Measurements from ENCODE around the gene CREBBP.

DNA sequence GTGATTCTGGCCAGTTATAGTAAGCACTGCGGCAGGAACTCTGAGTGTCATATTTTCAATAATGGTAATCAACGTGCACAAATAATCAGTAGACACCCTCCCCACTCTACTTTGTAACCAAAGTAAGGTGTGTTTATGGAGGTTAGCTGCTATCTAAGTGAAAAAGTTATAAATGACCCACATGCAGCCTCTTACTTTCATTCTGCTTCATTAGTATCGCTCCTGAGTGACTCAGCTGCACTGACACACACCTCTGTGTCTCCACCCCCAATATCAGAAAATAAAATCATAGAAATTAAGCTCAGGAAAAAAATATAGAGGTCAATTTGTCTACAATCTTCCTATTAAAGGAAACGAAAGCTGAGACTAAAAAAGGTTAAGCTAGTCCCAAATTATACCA lies 99.1 kb downstream of the CREBBP start:
- TF ChIP-seq CTCF (optimal IDR thresholded peaks at IDR 0.05 in 1 of 3, IDR thresholded peaks at IDR 0.05 in 1 of 3, conservative IDR thresholded peaks at IDR 0.05 in 1 of 3; ENCODE audit: extremely low read depth in 1 of 3, insufficient read depth in 2 of 3, low read length in 3 of 3): no peak
- TF ChIP-seq EZH2 (IDR thresholded peaks at IDR 0.05; ENCODE audit: low read length): no peak
